GM12891 (cell line): ENCODE measurements around the gene PFKFB1.

ENCODE experiments used
- PAX5 ChIP-seq: IDR thresholded peaks from 2 replicates; pipeline ENCODE4 v1.6.1; 2011; ENCODE audit warnings: low read length, moderate library complexity, mild to moderate bottlenecking; ENCODE audit not compliant: insufficient read depth, severe bottlenecking
- POLR2A ChIP-seq: IDR thresholded peaks from 2 replicates; pipeline ENCODE4 v1.6.1; 2011; ENCODE audit warnings: low read depth, low read length, control low read depth
- POLR2AphosphoS5 ChIP-seq: IDR thresholded peaks from 2 replicates; pipeline ENCODE4 v1.6.1; 2011; ENCODE audit warnings: low read depth, low read length, control low read depth
- POU2F2 ChIP-seq: IDR thresholded peaks from 2 replicates; pipeline ENCODE4 v1.6.1; 2011; ENCODE audit warnings: low read depth, mild to moderate bottlenecking, control low read depth, low read length, moderate library complexity
- TAF1 ChIP-seq: IDR thresholded peaks from 2 replicates; pipeline ENCODE4 v1.6.1; 2011; ENCODE audit warnings: low read depth, low read length, control low read depth

GRCh38 chrX:55011294-55011693 lies 17.3 kb upstream of the PFKFB1 start:
- TF ChIP-seq POLR2A (no peak), POLR2AphosphoS5 (no peak), POU2F2 (no peak), TAF1 (no peak), PAX5 (no peak)
